ENCODE results near the gene PCYT2. TPM values are rescaled to one million over a fixed set of nuclear protein-coding genes. Genes with fewer than 3 reads are reported as not detected.
A peak's percentile ranks its signal among the peaks of the same experiment; 100 is the strongest.

Gene PCYT2
- total RNA-seq, 2 donors from 2014 or later = 66.8 to 70.9 TPM

- Histone ChIP-seq H3K9me3 (ENCODE audit: control insufficient read depth, low read length) (no peaks in the 10 kb centered on the region), H3K27ac (ENCODE audit: low read depth, low read length) (no peak overlapping the region), H3K27me3 (ENCODE audit: control insufficient read depth, insufficient read depth, low read length, poor library complexity, severe bottlenecking) (no peaks in the 10 kb centered on the region), H3K4me3 (ENCODE audit: low read length) (no peak overlapping the region), H3K4me1 (ENCODE audit: control insufficient read depth, insufficient read depth, low read length) (no peaks in the 10 kb centered on the region), H3K9ac (ENCODE audit: extremely low read depth, low read length, poor library complexity, severe bottlenecking) (no peak overlapping the region), H3K36me3 (ENCODE audit: control insufficient read depth, insufficient read depth, low read length) (peaks cover 4% of the 10 kb centered on the region)
- Mint-ChIP-seq H3K4me1 (no peaks in the 10 kb centered on the region), H3K27ac (no peak overlapping the region), H3K27me3 (ENCODE audit: insufficient read depth) (peaks cover 22% of the 10 kb centered on the region), H3K4me3 (no peak overlapping the region), H3K36me3 (ENCODE audit: low read depth) (peaks cover 6% of the 10 kb centered on the region), H3K9me3 (no peaks in the 10 kb centered on the region)
- 81 to 94% methylated on average over 7 to 15 of the region's 15 CpGs for WGBS, 2 experiments (ENCODE audit: insufficient coverage in 1 of 2, insufficient read length in 1 of 2)
- no peak for TF ChIP-seq CTCF (conservative IDR thresholded peaks at IDR 0.05)
- no peak for DNase-seq
Observed at GRCh38 chr17:81939218-81939617, 28.0 kb upstream of the PCYT2 start.

- Histone ChIP-seq H3K4me3 (ENCODE audit: low read length) (peak overlapping the region; percentile 81), H3K27ac (ENCODE audit: low read depth, low read length) (no peak overlapping the region), H3K27me3 (ENCODE audit: control insufficient read depth, insufficient read depth, low read length, poor library complexity, severe bottlenecking) (no peaks in the 10 kb centered on the region), H3K36me3 (ENCODE audit: control insufficient read depth, insufficient read depth, low read length) (peaks cover 4% of the 10 kb centered on the region), H3K9ac (ENCODE audit: extremely low read depth, low read length, poor library complexity, severe bottlenecking) (no peak overlapping the region), H3K4me1 (ENCODE audit: control insufficient read depth, insufficient read depth, low read length) (no peaks in the 10 kb centered on the region), H3K9me3 (ENCODE audit: control insufficient read depth, low read length) (no peaks in the 10 kb centered on the region)
- no peak for DNase-seq
- peaks cover 6% of the 10 kb centered on the region for H3K36me3 Mint-ChIP-seq (ENCODE audit: low read depth)
- H3K27me3 Mint-ChIP-seq (ENCODE audit: insufficient read depth) = peaks cover 11% of the 10 kb centered on the region
- H3K27ac Mint-ChIP-seq = peak overlapping the region; percentile 39
- H3K9me3 Mint-ChIP-seq = no peaks in the 10 kb centered on the region
- TF ChIP-seq CTCF (conservative IDR thresholded peaks at IDR 0.05) = no peak
- whole genome bisulfite sequencing, 2 experiments (ENCODE audit: insufficient coverage in 1 of 2, insufficient read length in 1 of 2) = 90% methylated on average over 6 of the region's 6 CpGs; no CpG with 5 or more reads in 1 of the 2 experiments
- H3K4me3 Mint-ChIP-seq = peak overlapping the region; percentile 73
- H3K4me1 Mint-ChIP-seq = no peaks in the 10 kb centered on the region
Observed at GRCh38 chr17:81935709-81936084, 24.5 kb upstream of the PCYT2 start.

- WGBS, 2 experiments (ENCODE audit: insufficient coverage in 1 of 2, insufficient read length in 1 of 2) = 93 to 94% methylated on average over 29 to 38 of the region's 38 CpGs
- Histone ChIP-seq H3K4me1 (ENCODE audit: control insufficient read depth, insufficient read depth, low read length) (no peaks in the 10 kb centered on the region), H3K9ac (ENCODE audit: extremely low read depth, low read length, poor library complexity, severe bottlenecking) (no peak overlapping the region), H3K9me3 (ENCODE audit: control insufficient read depth, low read length) (no peaks in the 10 kb centered on the region), H3K36me3 (ENCODE audit: control insufficient read depth, insufficient read depth, low read length) (peaks cover 4% of the 10 kb centered on the region), H3K4me3 (ENCODE audit: low read length) (peak overlapping the region; percentile 81), H3K27ac (ENCODE audit: low read depth, low read length) (no peak overlapping the region), H3K27me3 (ENCODE audit: control insufficient read depth, insufficient read depth, low read length, poor library complexity, severe bottlenecking) (no peaks in the 10 kb centered on the region)
- Mint-ChIP-seq H3K27me3 (ENCODE audit: insufficient read depth) (peaks cover 11% of the 10 kb centered on the region), H3K4me3 (peak overlapping the region; percentile 73), H3K9me3 (no peaks in the 10 kb centered on the region), H3K27ac (no peak overlapping the region), H3K4me1 (no peaks in the 10 kb centered on the region), H3K36me3 (ENCODE audit: low read depth) (peaks cover 6% of the 10 kb centered on the region)
- DNase-seq = no peak
- TF ChIP-seq CTCF (conservative IDR thresholded peaks at IDR 0.05) = no peak
Observed at GRCh38 chr17:81934850-81935708, 23.9 kb upstream of the PCYT2 start.
